ENCODE results near the gene ARID1A. TPM values are rescaled to one million over a fixed set of nuclear protein-coding genes. Genes with fewer than 3 reads are reported as not detected.

The ARID1A gene
- total and polyA plus RNA-seq, 9 of the 15 experiments (the other 6 are each of a cell fraction or from before 2014, with no cell fraction given), result 8.3 to 88.3 (median 22.5) TPM

DNA sequence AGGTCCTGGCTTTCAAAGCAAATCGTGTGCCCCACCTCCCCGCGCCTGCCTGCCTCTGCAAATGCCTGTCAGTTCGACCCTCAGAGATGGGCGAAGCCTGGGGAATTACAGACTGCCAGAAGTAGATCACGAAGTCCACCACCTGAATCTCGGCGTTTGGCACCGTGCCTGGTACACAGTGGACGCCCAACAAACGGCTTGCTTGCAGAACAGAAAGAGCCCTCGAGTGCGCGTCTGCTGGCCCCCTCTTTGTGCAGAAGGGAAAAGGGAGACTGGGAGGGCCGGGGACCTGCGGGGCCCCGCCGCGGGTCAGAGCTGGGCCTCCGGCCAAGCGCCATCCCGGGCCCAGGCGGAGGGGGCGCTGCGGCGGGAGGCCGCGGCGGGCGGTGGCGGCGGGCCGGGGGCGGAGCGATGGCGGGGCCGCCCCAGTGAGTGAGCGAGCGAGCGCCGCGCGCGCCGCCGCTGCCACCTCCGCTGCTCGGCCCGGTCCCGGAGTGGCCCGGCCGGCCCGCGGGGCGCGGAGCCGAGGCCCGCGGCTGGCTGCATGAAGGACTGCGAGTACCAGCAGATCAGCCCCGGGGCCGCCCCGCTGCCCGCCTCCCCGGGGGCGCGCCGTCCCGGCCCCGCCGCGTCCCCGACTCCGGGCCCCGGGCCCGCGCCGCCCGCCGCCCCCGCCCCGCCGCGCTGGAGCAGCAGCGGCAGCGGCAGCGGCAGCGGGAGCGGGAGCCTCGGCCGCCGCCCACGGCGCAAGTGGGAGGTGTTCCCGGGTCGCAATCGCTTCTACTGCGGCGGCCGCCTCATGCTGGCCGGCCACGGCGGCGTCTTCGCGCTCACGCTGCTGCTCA lies 130.7 kb downstream of the ARID1A start, which contains the start of gene ZDHHC18 (continued):
- TF ChIP-seq RREB1 (CRISPR knock-in tag; IDR thresholded peaks at IDR 0.05) (no peak), ZSCAN32 (CRISPR knock-in tag; IDR thresholded peaks at IDR 0.05) (no peak), ZNF121 (CRISPR knock-in tag; conservative IDR thresholded peaks at IDR 0.05) (no peak), STAT6 (CRISPR knock-in tag; IDR thresholded peaks at IDR 0.05) (no peak), NCOA4 (IDR thresholded peaks at IDR 0.05; ENCODE audit: partially characterized antibody) (no peak), HDAC8 (tag; IDR thresholded peaks at IDR 0.05) (no peak), ZNF175 (CRISPR knock-in tag; IDR thresholded peaks at IDR 0.05; ENCODE audit: low read depth) (no peak; the same call in 1 of the 2 replicates), LEF1 (IDR thresholded peaks at IDR 0.05) (no peak), BRF2 (IDR thresholded peaks at IDR 0.05; ENCODE audit: borderline replicate concordance, insufficient read depth, insufficient read length) (no peak), ZKSCAN1 (IDR thresholded peaks at IDR 0.05; ENCODE audit: low read depth, low read length) (no peak)
- TF ChIP-seq, protein P1, sequence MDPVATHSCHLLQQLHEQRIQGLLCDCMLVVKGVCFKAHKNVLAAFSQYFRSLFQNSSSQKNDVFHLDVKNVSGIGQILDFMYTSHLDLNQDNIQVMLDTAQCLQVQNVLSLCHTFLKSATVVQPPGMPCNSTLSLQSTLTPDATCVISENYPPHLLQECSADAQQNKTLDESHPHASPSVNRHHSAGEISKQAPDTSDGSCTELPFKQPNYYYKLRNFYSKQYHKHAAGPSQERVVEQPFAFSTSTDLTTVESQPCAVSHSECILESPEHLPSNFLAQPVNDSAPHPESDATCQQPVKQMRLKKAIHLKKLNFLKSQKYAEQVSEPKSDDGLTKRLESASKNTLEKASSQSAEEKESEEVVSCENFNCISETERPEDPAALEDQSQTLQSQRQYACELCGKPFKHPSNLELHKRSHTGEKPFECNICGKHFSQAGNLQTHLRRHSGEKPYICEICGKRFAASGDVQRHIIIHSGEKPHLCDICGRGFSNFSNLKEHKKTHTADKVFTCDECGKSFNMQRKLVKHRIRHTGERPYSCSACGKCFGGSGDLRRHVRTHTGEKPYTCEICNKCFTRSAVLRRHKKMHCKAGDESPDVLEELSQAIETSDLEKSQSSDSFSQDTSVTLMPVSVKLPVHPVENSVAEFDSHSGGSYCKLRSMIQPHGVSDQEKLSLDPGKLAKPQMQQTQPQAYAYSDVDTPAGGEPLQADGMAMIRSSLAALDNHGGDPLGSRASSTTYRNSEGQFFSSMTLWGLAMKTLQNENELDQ (CRISPR knock-in tag; IDR thresholded peaks at IDR 0.05; ENCODE audit: borderline replicate concordance), result no peak
- TF ChIP-seq, protein P2, sequence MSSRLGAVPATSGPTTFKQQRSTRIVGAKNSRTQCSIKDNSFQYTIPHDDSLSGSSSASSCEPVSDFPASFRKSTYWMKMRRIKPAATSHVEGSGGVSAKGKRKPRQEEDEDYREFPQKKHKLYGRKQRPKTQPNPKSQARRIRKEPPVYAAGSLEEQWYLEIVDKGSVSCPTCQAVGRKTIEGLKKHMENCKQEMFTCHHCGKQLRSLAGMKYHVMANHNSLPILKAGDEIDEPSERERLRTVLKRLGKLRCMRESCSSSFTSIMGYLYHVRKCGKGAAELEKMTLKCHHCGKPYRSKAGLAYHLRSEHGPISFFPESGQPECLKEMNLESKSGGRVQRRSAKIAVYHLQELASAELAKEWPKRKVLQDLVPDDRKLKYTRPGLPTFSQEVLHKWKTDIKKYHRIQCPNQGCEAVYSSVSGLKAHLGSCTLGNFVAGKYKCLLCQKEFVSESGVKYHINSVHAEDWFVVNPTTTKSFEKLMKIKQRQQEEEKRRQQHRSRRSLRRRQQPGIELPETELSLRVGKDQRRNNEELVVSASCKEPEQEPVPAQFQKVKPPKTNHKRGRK (tag; IDR thresholded peaks at IDR 0.05), result no peak

All from K562 (cell line).